ENCODE data around the gene AZGP1. TPM values are rescaled to one million over a fixed set of nuclear protein-coding genes. Genes with fewer than 3 reads are reported as not detected.

The AZGP1 gene
- total and polyA plus RNA-seq, 2 of the 13 experiments (the other 11 are each of a cell fraction or from before 2014, with no cell fraction given) = 93.8 to 229 TPM

- TF ChIP-seq, protein P1, sequence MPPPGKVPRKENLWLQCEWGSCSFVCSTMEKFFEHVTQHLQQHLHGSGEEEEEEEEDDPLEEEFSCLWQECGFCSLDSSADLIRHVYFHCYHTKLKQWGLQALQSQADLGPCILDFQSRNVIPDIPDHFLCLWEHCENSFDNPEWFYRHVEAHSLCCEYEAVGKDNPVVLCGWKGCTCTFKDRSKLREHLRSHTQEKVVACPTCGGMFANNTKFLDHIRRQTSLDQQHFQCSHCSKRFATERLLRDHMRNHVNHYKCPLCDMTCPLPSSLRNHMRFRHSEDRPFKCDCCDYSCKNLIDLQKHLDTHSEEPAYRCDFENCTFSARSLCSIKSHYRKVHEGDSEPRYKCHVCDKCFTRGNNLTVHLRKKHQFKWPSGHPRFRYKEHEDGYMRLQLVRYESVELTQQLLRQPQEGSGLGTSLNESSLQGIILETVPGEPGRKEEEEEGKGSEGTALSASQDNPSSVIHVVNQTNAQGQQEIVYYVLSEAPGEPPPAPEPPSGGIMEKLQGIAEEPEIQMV (CRISPR knock-in tag; IDR thresholded peaks at IDR 0.05; ENCODE audit: low read depth) = no peak
- TF ChIP-seq KDM1A (CRISPR knock-in tag; IDR thresholded peaks at IDR 0.05) (no peak), KAT8 (CRISPR knock-in tag; IDR thresholded peaks at IDR 0.05) (peak; percentile 24; the same call in 1 of the 2 replicates), BCL6 (CRISPR knock-in tag; IDR thresholded peaks at IDR 0.05) (peak; percentile 90), HHEX (CRISPR knock-in tag; IDR thresholded peaks at IDR 0.05) (no peak), ATF2 (CRISPR knock-in tag; IDR thresholded peaks at IDR 0.05) (no peak), ARID2 (CRISPR knock-in tag; IDR thresholded peaks at IDR 0.05; ENCODE audit: borderline replicate concordance) (0 out of 2 replicates have a peak, but pooled peaks have one; percentile 33), NR2F2 (IDR thresholded peaks at IDR 0.05; ENCODE audit: borderline replicate concordance, low read depth) (peak; percentile 82), HOXA9 (CRISPR knock-in tag; IDR thresholded peaks at IDR 0.05; ENCODE audit: borderline replicate concordance) (no peak), ZFYVE20 (CRISPR knock-in tag; IDR thresholded peaks at IDR 0.05; ENCODE audit: borderline replicate concordance, low read depth) (no peak), ZNF773 (CRISPR knock-in tag; IDR thresholded peaks at IDR 0.05; ENCODE audit: borderline replicate concordance) (no peak), ZNF460 (CRISPR knock-in tag; IDR thresholded peaks at IDR 0.05; ENCODE audit: borderline replicate concordance) (peak; percentile 47; the same call in 1 of the 2 replicates), ARNTL (CRISPR knock-in tag; IDR thresholded peaks at IDR 0.05) (peak; percentile 50; the same call in 1 of the 2 replicates), MAFF (IDR thresholded peaks at IDR 0.05; ENCODE audit: low read depth, low read length) (no peak), SALL1 (CRISPR knock-in tag; IDR thresholded peaks at IDR 0.05) (peak; percentile 83), SMAD9 (CRISPR knock-in tag; IDR thresholded peaks at IDR 0.05) (no peak), HDAC6 (IDR thresholded peaks at IDR 0.05; ENCODE audit: low read depth, low read length) (no peak)
- TF ChIP-seq, protein P2, sequence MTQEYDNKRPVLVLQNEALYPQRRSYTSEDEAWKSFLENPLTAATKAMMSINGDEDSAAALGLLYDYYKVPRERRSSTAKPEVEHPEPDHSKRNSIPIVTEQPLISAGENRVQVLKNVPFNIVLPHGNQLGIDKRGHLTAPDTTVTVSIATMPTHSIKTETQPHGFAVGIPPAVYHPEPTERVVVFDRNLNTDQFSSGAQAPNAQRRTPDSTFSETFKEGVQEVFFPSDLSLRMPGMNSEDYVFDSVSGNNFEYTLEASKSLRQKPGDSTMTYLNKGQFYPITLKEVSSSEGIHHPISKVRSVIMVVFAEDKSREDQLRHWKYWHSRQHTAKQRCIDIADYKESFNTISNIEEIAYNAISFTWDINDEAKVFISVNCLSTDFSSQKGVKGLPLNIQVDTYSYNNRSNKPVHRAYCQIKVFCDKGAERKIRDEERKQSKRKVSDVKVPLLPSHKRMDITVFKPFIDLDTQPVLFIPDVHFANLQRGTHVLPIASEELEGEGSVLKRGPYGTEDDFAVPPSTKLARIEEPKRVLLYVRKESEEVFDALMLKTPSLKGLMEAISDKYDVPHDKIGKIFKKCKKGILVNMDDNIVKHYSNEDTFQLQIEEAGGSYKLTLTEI (CRISPR knock-in tag; conservative IDR thresholded peaks at IDR 0.05) = no peak
- TF ChIP-seq, protein P3, sequence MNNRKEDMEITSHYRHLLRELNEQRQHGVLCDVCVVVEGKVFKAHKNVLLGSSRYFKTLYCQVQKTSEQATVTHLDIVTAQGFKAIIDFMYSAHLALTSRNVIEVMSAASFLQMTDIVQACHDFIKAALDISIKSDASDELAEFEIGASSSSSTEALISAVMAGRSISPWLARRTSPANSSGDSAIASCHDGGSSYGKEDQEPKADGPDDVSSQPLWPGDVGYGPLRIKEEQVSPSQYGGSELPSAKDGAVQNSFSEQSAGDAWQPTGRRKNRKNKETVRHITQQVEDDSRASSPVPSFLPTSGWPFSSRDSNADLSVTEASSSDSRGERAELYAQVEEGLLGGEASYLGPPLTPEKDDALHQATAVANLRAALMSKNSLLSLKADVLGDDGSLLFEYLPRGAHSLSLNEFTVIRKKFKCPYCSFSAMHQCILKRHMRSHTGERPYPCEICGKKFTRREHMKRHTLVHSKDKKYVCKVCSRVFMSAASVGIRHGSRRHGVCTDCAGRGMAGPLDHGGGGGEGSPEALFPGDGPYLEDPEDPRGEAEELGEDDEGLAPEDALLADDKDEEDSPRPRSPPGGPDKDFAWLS (CRISPR knock-in tag; IDR thresholded peaks at IDR 0.05; ENCODE audit: borderline replicate concordance) = no peak
- TF ChIP-seq, protein P4, sequence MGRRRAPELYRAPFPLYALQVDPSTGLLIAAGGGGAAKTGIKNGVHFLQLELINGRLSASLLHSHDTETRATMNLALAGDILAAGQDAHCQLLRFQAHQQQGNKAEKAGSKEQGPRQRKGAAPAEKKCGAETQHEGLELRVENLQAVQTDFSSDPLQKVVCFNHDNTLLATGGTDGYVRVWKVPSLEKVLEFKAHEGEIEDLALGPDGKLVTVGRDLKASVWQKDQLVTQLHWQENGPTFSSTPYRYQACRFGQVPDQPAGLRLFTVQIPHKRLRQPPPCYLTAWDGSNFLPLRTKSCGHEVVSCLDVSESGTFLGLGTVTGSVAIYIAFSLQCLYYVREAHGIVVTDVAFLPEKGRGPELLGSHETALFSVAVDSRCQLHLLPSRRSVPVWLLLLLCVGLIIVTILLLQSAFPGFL (CRISPR knock-in tag; IDR thresholded peaks at IDR 0.05) = no peak
- TF ChIP-seq, protein P5, sequence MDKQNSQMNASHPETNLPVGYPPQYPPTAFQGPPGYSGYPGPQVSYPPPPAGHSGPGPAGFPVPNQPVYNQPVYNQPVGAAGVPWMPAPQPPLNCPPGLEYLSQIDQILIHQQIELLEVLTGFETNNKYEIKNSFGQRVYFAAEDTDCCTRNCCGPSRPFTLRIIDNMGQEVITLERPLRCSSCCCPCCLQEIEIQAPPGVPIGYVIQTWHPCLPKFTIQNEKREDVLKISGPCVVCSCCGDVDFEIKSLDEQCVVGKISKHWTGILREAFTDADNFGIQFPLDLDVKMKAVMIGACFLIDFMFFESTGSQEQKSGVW (CRISPR knock-in tag; IDR thresholded peaks at IDR 0.05; ENCODE audit: borderline replicate concordance) = no peak
- TF ChIP-seq, protein P6, sequence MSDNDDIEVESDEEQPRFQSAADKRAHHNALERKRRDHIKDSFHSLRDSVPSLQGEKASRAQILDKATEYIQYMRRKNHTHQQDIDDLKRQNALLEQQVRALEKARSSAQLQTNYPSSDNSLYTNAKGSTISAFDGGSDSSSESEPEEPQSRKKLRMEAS (IDR thresholded peaks at IDR 0.05) = peak; percentile 82
Observed at GRCh38 chr7:100024020-100024619, 48.3 kb upstream of the AZGP1 start (continued).

Measured in HepG2 (cell line).